Measurements from ENCODE around the gene DYNC1H1. TPM values are rescaled to one million over a fixed set of nuclear protein-coding genes. Genes with fewer than 3 reads are reported as not detected.

DYNC1H1 gene
- total RNA-seq, 1 donor from 2014 or later = 338 TPM

GRCh38 chr14:102086972-102087761 is 122.8 kb downstream of the DYNC1H1 start, which contains the start of gene HSP90AA1:
TSS of gene HSP90AA1 (minus strand) at chr14:102087044. CDS start at chr14:102086378, 666 bp downstream.
- DNase-seq (ENCODE audit: low read depth in 2 of 2) = peak; percentile 82 to 93

GRCh38 chr14:102087762-102088011 is 123.3 kb downstream of the DYNC1H1 start:
- DNase-seq (ENCODE audit: low read depth in 2 of 2) = no peak

- peak; percentile 62 to 63 for DNase-seq (ENCODE audit: low read depth in 2 of 2)
Measured at GRCh38 chr14:102088012-102088792, 123.8 kb downstream of the DYNC1H1 start.

GRCh38 chr14:102089621-102090343 is 125.4 kb downstream of the DYNC1H1 start:
- DNase-seq (ENCODE audit: low read depth in 2 of 2) = no peak

- no peak for DNase-seq (ENCODE audit: low read depth in 2 of 2)
Measured at GRCh38 chr14:102090713-102091112, 126.3 kb downstream of the DYNC1H1 start.

GRCh38 chr14:102092806-102093205 is 128.4 kb downstream of the DYNC1H1 start:
- DNase-seq (ENCODE audit: low read depth in 2 of 2) = no peak

- no peak for DNase-seq (ENCODE audit: low read depth in 2 of 2)
Measured at GRCh38 chr14:102094101-102094500, 129.7 kb downstream of the DYNC1H1 start.

GRCh38 chr14:102095231-102095870 is 131.0 kb downstream of the DYNC1H1 start:
- DNase-seq (ENCODE audit: low read depth in 2 of 2) = no peak

GRCh38 chr14:102095871-102096568 is 131.6 kb downstream of the DYNC1H1 start:
- DNase-seq (ENCODE audit: low read depth in 2 of 2) = no peak

GRCh38 chr14:102096569-102097188 is 132.3 kb downstream of the DYNC1H1 start:
- DNase-seq (ENCODE audit: low read depth in 2 of 2) = peak; percentile 40 to 77

- DNase-seq (ENCODE audit: low read depth in 2 of 2) = no peak
Measured at GRCh38 chr14:102097441-102098135, 133.2 kb downstream of the DYNC1H1 start.

- no peak for DNase-seq (ENCODE audit: low read depth in 2 of 2)
Measured at GRCh38 chr14:102103062-102103695, 138.8 kb downstream of the DYNC1H1 start.

GRCh38 chr14:102105369-102105768 is 141.0 kb downstream of the DYNC1H1 start:
- no peak for DNase-seq (ENCODE audit: low read depth in 2 of 2)

Other genes with a start within 250 kb of the DYNC1H1 start
- gene PPP2R5C, start 202.9 kb upstream of the DYNC1H1 start, total RNA-seq = 60.3 and 71.8 TPM in 2 replicates
- 253 and 261 TPM in 2 replicates for gene HSP90AA1, start 122.5 kb downstream of the DYNC1H1 start, total RNA-seq
- gene WDR20, start 175.3 kb downstream of the DYNC1H1 start, total RNA-seq = 13.7 and 14.3 TPM in 2 replicates